Adrenal gland (tissue), 12 donors: ENCODE data around the gene DNAJC10. TPM values are rescaled to one million over a fixed set of nuclear protein-coding genes. Genes with fewer than 3 reads are reported as not detected.
"Not testable (repeated sequence)": the region's sequence is repeated elsewhere in the genome, so short reads cannot be mapped to it uniquely, and the experiment has no call there.

Experiments
- DNase-seq, 7 donors: peaks; one replicate each; pipeline ENCODE4 v3.0.0-alpha.2; 2019 to 2020
- H3K27ac ChIP-seq, 5 donors: fragments of 200-600 bp; sonication (generic) in 4 of 5; 1 replicate in 3 of 5; 2 replicates in 2 of 5; pipeline versions ENCODE4 v1.5.1 to v1.8.0; 2016 to 2020; ENCODE audit warnings: mild to moderate bottlenecking in 1 of 5
- H3K27me3 ChIP-seq: fragments of 200-600 bp; 2 replicates; pipeline ENCODE4 v1.8.0; 2021
- H3K36me3 ChIP-seq, 2 donors: fragments of 200-600 bp; replicated peaks in 1 of 2; 1 replicate in 1 of 2; 2 replicates in 1 of 2; pipeline versions ENCODE4 v1.5.1 to v1.8.0; 2018 to 2022
- H3K4me1 ChIP-seq, 2 donors: fragments of 200-600 bp; replicated peaks in 1 of 2; 1 replicate in 1 of 2; 2 replicates in 1 of 2; pipeline versions ENCODE4 v1.5.1 to v1.8.0; 2018 to 2021
- H3K4me3 ChIP-seq, 4 donors: fragments of 200-600 bp; sonication (generic) in 3 of 4; one replicate each; pipeline ENCODE4 v1.5.1; 2016 to 2018
- H3K9me3 ChIP-seq, 3 donors: fragments of 200-600 bp; sonication (generic) in 1 of 3; replicated peaks in 1 of 3; 1 replicate in 2 of 3; 2 replicates in 1 of 3; pipeline versions ENCODE4 v1.5.1 to v1.8.0; 2016 to 2021
- POLR2A ChIP-seq, 2 donors: fragments of 450-650 bp; IDR thresholded peaks; one replicate each; pipeline ENCODE4 v1.6.1; 2017; ENCODE audit warnings: antibody characterized with exemption in 2 of 2, mild to moderate bottlenecking in 2 of 2, moderate library complexity in 1 of 2
- WGBS, 4 donors: extraction: QIAGEN DNeasy Blood & Tissue Kit in 2 of 4; methylation state at CpG; one replicate each; pipeline versions ENCODE4 v1.1.5 to v1.1.7; 2013 to 2017; 5-methylcytosine and 5-hydroxymethylcytosine counted together
- intact Hi-C, 2 donors: fragments of 100-400 bp; cut with DNase I; formaldehyde crosslinking; loops; one replicate each; pipeline versions ENCODE4 v1.14.1 to v1.15.0; 2022 to 2023
- polyA plus RNA-seq, 3 donors: library from polyadenylated mRNA; stranded (reverse); fragments of 200-250 nt in 2 of 3; fragments of 350-450 nt in 1 of 3; fragmentation: Illumina TruSeq in 1 of 3; extraction: RNeasy Lipid Tissue Mini Kit (QIAGEN cat#74804) in 1 of 3; gene quantifications; one replicate each; pipeline ENCODE4 v1.2.3, GENCODE V29; 2013 to 2014
- total RNA-seq, 9 donors: library from RNA; depleted of rRNA in 4 of 9; stranded (reverse); fragments of >200 nt in 4 of 9; fragments of 120-200 nt in 1 of 9; fragmentation: NEBNext Ultra II Directional in 1 of 9; extraction: Animal tissue kit (Norgen Biotek cat#: 25700) in 1 of 9; gene quantifications; one replicate each; pipeline versions ENCODE4 v1.1.0 to v1.2.4, GENCODE V29; 2013 to 2023
- TF ChIP-seq, protein P1 (sequence below), 6 experiments: fragments of 450-650 bp in 4 of 6; fragments of 200-600 bp in 2 of 6; sonication (generic) in 1 of 6; IDR thresholded peaks; 1 replicate in 5 of 6; 2 replicates in 1 of 6; pipeline versions ENCODE4 v1.5.1 to v1.8.0; 2016 to 2021; ENCODE audit warnings: antibody characterized with exemption in 6 of 6, mild to moderate bottlenecking in 2 of 6, moderate library complexity in 1 of 6
- donor health status: healthy with polysubstance abuse.
- donor health status: Bipolar disorder and iron deficiency.
- donor health status: DM: yes; HTN: yes; CAD: no.
- donor health status: DM: no; HTN: no; CAD: no.
- donor health status: DM: no; HTN: no; CAD: no.
- donor health status: DM: yes; HTN: yes; CAD: no.

DNAJC10 gene
- total and polyA plus RNA-seq, 12 donors, result 16.7 to 88.3 (median 41.1) TPM

DNA sequence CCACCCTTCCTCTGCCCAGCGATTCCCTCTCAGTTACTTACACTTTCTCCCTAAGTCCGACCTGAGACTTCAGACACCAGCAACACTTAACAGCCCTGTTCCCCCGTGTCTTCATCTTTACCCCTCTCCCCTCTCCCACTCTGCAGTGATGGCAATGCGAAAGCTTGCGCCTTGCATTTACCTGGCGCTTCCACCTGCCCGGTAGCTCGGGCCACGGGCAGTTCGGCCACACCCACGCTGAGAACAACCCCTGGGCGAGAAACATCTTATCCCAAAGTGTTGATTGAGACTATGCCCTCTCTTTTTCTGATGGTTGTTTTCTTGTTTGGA lies 558 bp downstream of the DNAJC10 start:
- WGBS, 4 donors, result 0 to 2% (median 1%) methylated on average over 12 of the region's 12 CpGs
- DNase-seq, result peak in 1 of 7 donors; percentile 17
- Histone ChIP-seq H3K36me3 (peaks cover 0 to 4% of the 10 kb centered on the region in 2 donors), H3K4me1 (peaks cover 0 to 19% of the 10 kb centered on the region in 2 donors), H3K27ac (peak overlapping the region in 4 of 5 donors; percentile 49 to 87 (median 68)), H3K9me3 (no peaks in the 10 kb centered on the region), H3K27me3 (no peaks in the 10 kb centered on the region), H3K4me3 (peak overlapping the region; percentile 48 to 95 (median 73))
- TF ChIP-seq, protein P1, sequence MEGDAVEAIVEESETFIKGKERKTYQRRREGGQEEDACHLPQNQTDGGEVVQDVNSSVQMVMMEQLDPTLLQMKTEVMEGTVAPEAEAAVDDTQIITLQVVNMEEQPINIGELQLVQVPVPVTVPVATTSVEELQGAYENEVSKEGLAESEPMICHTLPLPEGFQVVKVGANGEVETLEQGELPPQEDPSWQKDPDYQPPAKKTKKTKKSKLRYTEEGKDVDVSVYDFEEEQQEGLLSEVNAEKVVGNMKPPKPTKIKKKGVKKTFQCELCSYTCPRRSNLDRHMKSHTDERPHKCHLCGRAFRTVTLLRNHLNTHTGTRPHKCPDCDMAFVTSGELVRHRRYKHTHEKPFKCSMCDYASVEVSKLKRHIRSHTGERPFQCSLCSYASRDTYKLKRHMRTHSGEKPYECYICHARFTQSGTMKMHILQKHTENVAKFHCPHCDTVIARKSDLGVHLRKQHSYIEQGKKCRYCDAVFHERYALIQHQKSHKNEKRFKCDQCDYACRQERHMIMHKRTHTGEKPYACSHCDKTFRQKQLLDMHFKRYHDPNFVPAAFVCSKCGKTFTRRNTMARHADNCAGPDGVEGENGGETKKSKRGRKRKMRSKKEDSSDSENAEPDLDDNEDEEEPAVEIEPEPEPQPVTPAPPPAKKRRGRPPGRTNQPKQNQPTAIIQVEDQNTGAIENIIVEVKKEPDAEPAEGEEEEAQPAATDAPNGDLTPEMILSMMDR (IDR thresholded peaks at IDR 0.05), result no peak
- no peak for TF ChIP-seq POLR2A (IDR thresholded peaks at IDR 0.05)
- intact Hi-C loops, result no loop called here

DNA sequence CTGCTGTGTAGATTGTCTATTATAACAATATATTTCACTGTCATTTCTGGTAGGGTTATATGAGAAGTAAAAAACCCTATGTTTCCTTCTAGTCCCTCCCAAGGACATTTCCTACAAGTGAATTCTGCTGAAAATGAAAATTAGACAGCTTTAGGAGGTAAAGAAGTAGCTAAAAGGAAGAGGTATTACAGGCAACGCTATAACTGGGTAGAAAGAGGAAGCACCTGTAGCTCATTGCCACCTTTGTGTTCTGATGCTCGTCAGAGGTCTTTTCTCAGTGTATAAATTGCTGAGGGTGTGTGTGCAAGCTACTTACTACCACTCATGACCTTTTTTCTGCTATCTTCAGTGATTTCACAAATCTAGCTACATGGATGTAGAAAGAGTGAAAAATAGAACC lies 1.4 kb downstream of the DNAJC10 start:
- H3K27ac ChIP-seq, result no peak overlapping the region
- DNase-seq, result no peak
- H3K9me3 ChIP-seq, result no peaks in the 10 kb centered on the region
- peaks cover 0 to 19% of the 10 kb centered on the region in 2 donors for H3K4me1 ChIP-seq
- H3K4me3 ChIP-seq, result no peak overlapping the region
- H3K36me3 ChIP-seq, result peaks cover 0 to 4% of the 10 kb centered on the region in 2 donors
- intact Hi-C loops, result no loop called here
- no peak for TF ChIP-seq POLR2A (IDR thresholded peaks at IDR 0.05)
- TF ChIP-seq, protein P1 (IDR thresholded peaks at IDR 0.05), result no peak
- 44 to 61% (median 54%) methylated on average over 2 of the region's 2 CpGs for WGBS, 4 donors
- H3K27me3 ChIP-seq, result no peaks in the 10 kb centered on the region

DNA sequence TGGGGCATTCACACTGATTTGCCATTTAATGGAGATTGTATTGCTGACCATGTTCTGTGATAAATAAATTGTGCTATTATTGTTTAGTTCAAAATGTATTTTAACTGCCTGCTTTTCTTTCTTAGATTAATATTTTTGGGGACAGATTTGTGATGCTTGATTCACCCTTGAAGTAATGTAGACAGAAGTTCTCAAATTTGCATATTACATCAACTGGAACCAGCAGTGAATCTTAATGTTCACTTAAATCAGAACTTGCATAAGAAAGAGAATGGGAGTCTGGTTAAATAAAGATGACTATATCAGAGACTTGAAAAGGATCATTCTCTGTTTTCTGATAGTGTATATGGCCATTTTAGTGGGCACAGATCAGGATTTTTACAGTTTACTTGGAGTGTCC lies 1.8 kb downstream of the DNAJC10 start:
- intact Hi-C loops, result no loop called here
- H3K4me1 ChIP-seq, result peaks cover 0 to 19% of the 10 kb centered on the region in 2 donors
- no peaks in the 10 kb centered on the region for H3K27me3 ChIP-seq
- no peaks in the 10 kb centered on the region for H3K9me3 ChIP-seq
- DNase-seq, result no peak
- no peak overlapping the region for H3K27ac ChIP-seq
- H3K4me3 ChIP-seq, result no peak overlapping the region
- TF ChIP-seq, protein P1 (IDR thresholded peaks at IDR 0.05), result no peak
- no peak for TF ChIP-seq POLR2A (IDR thresholded peaks at IDR 0.05)
- H3K36me3 ChIP-seq, result peaks cover 0 to 4% of the 10 kb centered on the region in 2 donors

DNA sequence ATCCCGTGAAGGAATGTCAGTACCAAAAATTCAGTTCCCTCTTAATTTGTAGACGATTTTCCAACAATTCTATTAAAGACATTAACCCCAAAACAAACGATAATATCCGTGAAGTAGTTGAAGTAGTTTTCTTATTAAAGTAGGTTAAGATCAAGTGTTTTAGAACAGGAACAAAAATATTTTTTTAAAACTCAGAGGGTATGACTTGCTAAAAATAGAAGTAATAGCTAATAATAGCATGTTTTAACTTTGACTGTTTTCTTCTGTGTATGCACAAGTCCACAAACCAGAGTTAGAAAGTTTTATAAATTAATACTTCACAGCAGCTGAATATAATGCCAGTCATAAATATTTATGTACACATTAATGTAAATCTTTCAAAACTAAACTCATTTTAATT lies 2.4 kb downstream of the DNAJC10 start:
- H3K4me1 ChIP-seq, result peaks cover 0 to 19% of the 10 kb centered on the region in 2 donors

DNA sequence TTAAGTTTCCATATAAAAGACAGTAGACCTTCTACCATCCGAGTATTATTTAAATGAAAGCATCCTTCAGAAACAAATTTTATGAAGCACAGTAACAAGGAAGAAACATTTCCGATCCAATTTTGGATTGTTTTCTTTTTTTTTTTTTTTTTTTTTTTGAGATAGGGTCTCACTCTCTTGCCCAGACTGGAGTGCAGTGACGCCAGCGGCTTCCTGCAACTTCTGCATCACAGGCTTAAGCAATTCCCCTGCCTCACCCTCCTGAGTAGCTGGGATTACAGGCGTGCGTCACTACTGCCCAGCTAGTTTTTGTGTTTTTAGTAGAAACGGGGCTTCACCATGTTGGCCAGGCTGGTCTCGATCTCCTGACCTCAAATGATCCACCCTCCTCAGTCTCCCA lies 3.1 kb downstream of the DNAJC10 start:
- intact Hi-C loops, H3K27me3 ChIP-seq: not testable (repeated sequence)

More for the DNA sequence above, 2.4 kb downstream of the DNAJC10 start:
- WGBS, 4 donors, result 79 to 83% (median 82%) methylated on average over 4 of the region's 4 CpGs
- TF ChIP-seq, protein P1 (IDR thresholded peaks at IDR 0.05), result no peak
- TF ChIP-seq POLR2A (IDR thresholded peaks at IDR 0.05), result no peak
- H3K27ac ChIP-seq, result no peak overlapping the region
- H3K27me3 ChIP-seq, result no peaks in the 10 kb centered on the region
- H3K4me3 ChIP-seq, result no peak overlapping the region
- peaks cover 0 to 4% of the 10 kb centered on the region in 2 donors for H3K36me3 ChIP-seq
- no peaks in the 10 kb centered on the region for H3K9me3 ChIP-seq
- intact Hi-C loops, result no loop called here
- no peak for DNase-seq

More for the DNA sequence above, 3.1 kb downstream of the DNAJC10 start:
- WGBS, 4 donors, result 93 to 95% (median 94%) methylated on average over 8 of the region's 8 CpGs
- H3K4me1 ChIP-seq, result peaks cover 0 to 19% of the 10 kb centered on the region in 2 donors
- H3K9me3 ChIP-seq, H3K27ac ChIP-seq, H3K36me3 ChIP-seq, DNase-seq, H3K4me3 ChIP-seq: not testable (repeated sequence)
